DMS53 treated with DMSO at 0.1 percent for 48 hours (cell line): ENCODE results near the gene EEF1A2.

Source experiments
- DNase-seq: peaks from one replicate; lab custom pipeline; 2025; ENCODE audit not compliant: unreplicated experiment; lab: John Stamatoyannopoulos, UW

Gene EEF1A2

DNA sequence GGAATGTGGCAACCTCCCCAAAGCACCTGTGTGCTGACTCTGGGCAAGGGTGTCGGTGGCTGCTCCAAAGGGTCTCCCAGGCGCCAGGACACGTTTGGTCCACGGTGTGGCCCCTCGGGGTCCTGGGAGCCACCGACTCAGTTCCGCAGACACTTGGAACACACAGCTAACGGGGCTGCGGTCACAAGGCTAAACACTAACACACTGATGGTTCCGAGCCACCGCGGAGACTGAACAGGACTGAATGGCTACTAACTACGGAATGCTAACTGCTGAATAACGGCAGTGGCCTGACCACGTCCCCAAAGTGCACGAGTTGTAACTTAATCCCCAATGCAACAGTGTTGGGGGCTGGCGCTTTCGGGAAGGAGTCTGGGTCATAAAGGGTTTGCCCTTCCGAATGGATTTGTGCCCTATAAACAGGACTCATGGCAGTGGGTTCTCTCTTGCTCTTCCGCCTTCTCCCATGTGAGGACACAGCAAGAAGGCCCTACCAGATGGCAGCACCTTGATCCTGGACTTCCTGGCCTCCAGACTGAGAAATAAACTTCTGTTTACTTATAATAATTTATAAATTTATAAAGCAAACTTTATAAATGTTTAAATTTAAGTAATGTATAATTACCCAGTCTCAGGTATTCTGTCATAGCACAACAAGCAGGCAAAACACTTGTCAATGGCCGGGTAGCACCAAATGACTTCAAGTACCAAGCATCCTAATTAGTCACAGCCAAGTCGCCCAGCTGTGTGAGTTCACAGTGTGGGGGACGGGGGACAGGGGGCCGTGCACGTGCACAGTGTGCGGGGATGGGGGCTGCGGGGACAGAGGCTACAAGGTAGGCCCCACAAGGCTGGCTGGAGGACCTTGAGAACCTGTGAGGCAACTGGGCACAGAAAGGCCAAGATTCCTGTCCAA lies 2.3 kb upstream of the EEF1A2 start:
- DNase-seq, result no peak

DNA sequence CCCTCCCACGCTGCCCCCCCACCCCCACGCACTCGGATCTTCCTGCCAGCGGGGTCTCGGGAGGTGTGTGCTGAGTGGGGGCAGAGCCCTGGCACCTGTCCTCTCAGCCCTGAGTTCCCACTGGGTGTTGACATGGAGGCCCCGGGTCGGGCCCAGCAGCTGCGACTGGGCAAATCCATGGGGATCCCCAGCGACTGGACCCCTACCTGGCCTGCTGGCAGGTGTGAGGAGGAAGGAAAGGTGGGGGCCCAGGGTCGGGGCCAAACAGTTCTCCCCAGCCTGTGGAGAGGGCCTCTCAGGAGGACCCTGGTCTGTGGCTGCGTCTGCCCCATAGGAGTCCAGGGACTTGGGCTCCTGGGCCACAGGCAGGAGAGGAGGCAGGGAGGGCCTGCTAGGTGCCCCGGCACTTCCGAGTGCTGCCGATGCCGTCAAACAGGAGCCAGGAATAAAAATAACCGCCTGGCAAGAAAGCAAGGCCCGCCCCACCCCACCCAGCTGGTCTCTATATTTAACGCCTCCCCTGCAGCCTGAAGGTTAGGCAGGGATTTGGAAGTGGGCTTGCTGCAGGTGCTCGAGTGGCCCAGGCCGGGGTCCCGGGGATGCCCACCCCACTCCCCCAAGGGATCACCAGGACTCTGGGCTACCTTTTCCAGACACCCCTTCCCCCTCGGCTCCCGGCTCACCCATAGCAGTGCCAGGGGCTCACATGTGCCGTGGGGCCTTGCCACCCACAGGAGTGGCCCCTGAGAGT lies 1.4 kb upstream of the EEF1A2 start:
- no peak for DNase-seq

DNA sequence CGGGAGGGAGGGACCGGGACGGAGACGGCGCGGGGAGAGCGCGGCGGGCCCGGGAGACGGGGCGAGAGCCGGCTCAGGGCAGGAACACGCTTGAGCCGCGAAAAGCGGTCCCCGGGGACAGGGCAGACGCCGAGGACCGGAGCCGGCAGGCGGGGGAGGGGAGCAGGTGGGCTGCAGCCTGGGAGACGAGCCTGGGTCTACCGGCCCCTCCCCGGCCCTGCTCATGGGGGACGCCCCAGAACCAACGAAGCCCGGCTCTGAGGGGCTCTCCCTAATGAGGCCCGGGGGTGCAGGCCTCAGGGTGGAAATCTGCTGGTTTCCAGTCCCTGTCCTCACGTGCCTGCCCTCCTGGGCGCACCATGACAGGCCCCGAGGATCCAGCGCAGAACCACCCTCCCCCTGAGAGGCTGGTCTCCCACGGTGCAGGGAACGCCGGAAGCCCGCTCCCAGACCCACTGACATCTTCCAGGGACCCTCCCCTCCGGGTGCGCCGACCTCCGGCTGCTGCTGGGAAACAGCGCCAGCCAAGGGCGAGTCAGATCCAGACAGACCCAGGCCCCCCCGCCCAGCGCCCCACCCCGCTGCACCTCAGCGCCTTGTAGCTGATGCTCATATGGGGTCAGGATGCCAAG lies 571 bp upstream of the EEF1A2 start:
- DNase-seq, result no peak

DNA sequence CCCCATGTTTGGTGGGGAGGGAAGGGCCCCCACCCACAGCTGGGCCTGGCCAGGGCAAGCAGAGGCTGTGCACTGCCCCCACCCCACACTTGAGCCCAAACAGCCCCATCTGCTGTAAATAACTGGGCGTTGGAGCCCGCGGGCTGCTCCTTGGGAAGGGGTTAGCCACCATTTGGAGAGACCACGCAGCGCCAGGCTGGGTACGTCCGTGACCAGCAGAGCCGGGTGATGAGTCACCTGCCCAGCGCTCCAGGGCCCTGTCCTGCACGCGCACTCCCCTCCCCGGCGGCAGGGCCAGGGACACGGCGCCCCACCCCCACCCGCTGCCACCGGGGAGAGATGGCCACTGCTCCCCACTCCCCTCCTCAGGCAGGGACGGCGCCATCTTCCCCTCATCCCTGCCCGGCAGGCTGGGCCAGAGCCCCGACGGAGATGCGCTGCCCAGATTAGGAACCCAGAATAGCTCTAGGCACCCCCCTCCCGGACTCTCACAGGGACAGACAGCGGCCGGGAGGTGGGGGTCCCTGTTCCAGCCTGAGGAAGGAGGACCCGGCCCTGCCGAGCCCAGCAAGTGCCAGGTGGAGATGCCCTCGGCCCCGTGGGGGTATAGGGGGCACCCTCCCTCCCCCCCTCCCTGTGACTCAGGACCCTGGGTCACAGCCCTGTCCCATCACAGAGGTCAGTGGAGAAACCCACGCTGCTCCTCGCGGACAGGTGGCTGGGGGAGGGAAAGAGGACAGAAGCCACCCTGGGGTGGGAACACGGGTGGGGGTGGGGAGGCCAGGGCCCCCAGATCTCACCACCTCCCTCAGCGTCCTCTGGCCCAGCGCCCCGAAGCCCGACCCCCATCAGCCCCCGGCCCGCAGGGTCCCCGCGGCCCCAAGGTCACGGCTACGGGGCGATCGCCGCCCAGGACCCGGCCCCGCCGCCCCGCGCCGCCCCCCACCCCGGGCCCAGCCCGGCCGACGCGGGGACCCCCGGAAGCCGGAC lies 642 bp downstream of the EEF1A2 start:
- DNase-seq, result no peak

DNA sequence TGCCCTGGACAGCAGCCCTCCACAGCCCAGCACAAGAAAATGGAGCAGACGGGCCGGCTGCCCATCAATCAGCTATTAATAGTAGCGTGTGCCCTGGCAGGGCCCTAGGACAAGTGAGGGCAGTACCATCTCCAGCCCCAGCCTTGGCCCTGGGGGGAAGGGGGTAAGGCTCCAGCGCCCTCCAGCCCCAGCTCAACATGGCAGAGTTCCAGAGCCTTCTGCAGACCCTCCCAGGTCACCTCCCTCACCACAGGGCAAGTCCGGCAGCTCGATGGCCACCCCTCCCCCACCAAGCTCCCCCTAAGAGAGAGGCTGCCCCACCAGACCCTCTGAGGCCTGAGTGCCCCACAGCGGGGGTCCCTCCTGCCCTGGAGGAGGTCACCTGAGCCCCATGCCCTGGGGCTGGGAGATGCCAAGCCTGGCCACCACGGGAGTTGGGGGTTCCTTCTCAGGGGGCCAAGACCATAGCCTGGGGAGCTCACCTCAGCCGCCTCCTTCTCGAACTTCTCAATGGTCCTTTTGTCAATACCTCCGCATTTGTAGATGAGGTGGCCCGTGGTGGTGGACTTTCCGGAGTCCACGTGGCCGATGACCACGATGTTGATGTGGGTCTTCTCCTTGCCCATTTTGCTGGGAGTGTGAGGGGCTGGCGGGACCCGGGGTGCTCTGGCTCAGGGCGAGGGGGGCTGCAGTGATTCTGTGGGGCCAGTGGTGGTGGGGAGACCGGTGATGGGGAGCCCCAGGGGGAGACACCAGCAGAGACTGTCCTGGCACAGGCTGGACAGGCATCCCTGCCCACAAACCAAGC lies 1.5 kb downstream of the EEF1A2 start:
- DNase-seq, result no peak

DNA sequence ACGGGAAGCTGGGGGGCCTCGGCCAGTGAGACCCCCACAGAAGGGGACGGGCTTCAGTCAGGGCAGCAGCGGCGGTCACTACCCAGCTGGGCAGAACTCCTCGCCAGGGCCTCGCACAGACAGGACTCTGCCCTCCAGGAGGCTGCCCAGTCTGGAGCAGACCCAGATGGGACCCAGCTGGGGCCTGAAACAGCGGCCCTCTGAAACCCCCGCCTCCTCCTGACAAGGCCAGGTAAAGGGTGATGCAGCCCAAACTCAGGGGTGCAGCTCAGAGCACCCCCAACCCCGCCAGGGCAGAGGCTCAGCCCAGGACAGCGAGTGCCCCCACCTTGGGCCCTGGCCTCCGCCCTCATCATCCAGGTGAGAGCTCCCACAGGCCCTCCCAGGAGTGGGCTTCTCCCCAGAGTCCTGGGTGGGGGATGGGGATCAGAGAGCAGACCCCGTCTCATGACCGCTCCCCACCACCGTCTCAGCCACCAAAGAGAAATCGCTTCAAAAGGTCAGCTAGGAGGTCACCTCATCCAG lies 2.2 kb downstream of the EEF1A2 start:
- DNase-seq, result no peak

DNA sequence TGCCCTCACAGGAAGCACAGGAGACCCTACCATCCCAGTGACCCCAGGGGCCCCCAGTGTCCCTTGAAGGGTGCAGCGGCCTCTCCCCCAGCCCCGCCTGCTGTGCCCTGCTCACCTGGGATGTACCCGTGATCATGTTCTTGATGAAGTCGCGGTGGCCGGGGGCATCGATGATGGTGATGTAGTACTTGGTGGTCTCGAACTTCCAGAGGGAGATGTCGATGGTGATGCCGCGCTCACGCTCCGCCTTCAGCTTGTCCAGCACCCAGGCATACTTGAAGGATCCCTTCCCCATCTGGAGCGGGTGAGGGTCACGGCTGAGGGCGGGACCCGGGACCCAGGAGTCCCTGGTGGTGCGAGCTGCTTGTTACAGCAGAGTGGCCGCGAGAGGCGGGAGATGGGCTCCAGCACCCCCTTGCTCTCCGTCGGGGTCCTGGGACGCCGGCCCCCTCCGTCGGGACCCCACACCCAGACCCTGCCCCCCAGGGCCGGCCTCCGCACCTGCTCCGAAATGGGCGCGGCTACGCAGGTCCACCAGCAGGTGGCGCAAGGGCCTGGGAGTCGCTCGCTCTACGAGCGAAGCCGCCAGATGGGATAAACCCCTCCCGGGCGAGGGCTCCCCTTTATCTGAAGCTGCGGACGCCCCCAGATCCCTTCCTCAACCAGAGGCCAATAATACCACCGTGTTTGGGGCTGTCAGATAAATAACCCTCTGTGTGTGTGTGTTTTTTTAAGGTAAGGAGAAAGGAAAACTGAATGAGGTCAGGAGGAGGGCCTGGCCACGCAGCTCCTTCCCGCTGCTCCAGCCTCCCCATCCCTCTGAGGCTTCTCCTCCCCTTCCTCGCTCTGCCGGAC lies 2.9 kb downstream of the EEF1A2 start:
- peak; percentile 16 for DNase-seq

DNA sequence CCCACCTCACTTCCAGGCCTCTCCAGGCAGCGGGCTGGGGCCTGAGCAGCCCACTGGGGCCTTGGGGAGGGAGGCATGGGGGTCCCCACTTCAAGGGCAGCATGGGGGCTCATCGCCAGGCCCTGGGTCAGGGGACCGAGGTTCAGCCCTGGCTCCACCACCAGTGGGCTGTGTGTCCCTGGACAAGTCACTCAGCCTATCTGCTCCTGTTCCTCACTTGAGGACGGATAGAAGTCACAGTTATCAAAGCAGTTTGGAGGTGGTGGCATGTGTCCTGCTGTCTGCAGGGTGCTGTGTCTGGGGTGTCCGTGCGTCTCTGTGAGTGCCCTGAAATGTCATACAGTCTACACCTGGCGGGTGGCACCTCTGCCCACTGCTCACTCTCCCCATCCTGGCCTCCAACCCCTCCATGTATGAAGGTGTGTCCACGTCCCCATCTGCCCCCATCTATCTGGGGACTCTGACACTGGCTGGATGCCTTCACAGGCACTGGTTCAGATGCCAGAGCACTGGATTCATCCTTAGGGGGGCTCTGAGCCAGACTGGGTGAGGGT lies 3.6 kb downstream of the EEF1A2 start:
- DNase-seq, result no peak

DNA sequence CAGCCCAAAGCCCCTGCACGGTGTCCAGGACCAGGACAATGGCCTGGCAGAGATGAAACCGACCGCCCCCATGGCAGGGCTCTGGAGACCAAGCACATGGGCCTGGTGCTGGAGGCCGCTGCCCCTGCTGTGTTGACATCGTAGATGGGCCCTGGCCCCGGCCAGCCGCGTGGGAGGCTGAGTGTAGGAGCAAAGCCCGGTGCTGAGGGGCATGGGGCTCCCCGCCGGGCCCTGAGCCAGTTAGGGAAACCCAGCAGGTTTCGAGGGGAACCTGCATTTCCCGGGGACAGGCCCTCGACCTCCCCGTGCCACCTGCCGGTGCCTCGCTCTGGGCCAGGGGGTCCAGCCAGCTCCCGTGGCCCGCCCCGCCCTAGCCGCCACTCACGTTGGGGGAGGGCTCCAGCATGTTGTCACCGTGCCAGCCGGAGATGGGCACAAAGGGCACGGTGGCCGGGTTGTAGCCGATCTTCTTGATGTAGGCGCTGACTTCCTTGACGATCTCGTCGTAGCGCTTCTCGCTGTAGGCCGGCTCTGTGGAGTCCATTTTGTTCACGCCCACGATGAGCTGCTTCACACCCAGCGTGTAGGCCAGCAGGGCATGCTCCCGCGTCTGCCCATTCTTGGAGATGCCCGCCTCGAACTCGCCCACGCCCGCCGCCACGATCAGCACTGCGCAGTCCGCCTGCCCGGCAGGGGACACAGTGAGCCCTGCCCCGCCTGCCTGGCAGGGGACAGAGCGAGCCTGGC lies 4.3 kb downstream of the EEF1A2 start:
- DNase-seq, result no peak

DNA sequence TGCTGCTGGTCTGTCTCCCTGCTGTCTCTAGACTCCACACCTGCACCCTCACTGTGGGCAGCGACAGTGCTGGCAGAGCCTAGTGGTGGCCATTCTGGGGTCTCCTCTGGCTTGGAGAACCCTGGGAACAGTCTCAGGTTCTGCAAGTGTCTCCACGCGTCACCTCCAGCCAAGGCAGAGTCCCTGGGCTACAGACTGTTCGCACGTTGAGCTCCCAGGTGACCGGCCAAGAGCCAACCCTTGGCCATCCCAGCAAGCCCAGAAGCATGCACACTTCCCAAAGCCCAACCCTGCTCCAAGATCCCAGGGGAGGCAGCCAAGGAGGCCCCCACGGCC lies 4.8 kb downstream of the EEF1A2 start:
- no peak for DNase-seq

DNA sequence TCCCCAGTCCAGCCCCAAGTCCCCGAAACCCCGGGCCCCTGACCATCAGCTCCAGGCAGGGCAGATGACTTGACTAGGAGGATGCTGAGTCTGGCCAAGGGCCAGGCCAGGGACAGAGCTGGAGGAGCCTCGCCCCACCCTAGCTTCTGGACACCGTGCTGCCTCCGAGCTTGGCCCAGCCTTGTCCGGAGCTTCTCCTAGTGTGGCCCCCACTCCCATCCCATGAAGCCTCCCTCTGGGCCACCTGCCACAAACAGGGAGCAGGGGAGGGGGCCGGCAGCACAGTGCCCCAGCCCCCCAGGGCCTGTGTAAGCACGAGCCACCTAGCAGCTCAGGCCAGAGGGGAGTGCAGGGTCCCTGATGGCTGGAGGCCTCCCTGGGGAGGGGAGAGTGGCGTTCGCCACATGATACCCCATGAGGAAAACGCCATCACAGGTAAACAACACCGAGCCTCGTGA lies 5.3 kb downstream of the EEF1A2 start:
- no peak for DNase-seq

DNA sequence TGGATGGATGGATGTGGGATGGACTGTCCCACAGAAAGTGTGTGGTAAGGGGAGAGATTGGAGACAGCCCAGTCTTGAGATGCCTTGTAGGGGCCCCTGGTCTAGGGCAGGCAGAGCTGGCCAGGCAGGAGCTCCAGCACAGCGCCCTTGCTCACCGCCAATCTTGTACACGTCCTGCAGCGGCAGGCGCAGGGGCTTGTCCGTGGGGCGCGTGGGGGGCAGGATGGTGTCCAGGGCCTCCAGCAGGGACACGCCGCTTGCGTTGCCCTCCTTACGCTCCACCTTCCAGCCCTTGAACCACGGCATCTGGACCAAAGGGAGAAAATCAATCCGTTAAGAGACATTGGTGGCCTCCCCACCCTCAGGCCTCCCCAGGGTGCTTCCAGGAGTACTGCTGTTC lies 5.9 kb downstream of the EEF1A2 start:
- DNase-seq, result no peak

DNA sequence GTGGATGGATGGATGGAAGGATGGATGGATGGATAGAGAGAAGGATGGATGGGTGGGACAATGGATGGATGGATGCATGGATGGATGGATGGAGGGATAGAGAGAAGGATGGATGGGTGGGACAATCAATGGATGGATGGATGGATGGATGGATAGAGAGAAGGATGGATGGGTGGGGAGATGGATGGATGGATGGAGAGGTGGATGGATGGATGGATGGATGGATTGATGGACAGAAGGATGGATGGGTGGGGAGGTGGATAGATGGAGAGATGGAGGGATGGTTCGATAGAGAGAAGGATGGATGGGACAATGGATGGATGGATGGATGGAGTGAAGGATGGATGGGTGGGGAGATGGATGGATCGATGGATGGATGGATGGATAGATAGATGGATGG lies 6.4 kb downstream of the EEF1A2 start:
- no peak for DNase-seq

DNA sequence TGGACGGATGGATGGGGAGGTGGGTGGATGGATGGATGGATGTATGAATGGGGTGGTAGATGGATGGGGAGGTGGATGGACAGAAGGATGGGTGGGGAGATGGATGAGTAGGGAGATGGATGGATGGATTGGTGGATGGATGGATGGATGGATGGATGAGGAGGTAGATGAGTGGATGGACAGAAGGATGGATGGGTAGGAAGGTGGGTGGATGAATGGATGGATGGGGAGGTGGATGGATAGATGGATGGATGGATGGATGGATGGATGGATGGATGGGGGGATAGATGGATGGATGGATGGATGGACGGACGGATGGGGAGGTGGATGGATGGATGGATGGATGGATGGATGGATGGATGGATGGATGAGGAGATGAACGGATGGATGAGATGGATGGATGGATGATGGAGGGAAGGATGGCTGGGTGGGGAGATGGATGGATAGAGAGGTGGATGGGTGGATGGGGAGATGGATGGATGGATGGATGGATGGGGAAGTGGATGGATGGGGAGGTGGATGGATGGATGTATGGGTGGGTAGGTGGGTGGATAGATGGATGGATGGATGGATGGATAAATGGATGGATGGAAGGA lies 7.2 kb downstream of the EEF1A2 start:
- DNase-seq, result no peak

DNA sequence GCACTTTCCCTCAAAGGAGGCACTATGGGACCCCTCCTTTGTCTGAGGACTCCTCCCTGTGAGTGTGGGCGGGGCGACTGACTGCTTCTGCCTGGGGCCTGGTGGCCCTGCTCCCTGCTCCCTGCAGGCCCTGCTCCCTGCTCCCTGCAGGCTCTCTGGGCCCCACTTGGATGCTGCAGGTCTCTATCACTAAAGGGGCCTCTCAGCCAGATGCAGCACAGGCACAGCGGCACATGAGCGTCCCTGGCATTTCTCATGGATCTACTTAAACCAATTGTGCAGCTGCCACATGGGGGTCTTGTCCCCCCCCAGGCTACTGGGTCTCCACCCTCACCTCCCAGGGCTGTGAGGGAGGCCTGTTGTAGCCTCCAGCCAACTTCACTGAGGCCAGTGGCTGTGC lies 7.8 kb downstream of the EEF1A2 start:
- DNase-seq, result no peak

DNA sequence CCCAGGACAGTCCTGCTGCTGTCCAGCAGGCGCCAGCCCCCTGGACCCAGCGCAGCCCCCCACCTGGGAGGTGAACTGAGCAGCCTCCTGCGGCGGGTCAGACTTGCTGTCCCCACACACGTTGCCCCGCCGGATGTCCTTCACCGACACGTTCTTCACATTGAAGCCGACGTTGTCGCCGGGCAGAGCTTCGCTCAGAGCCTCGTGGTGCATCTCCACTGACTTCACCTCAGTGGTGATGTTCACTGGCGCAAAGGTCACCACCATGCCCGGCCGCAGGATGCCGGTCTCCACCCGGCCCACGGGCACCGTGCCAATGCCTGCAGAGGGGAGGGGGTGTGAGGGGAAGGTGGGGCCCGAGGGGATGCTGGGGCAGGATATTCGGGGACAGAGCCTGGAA lies 8.5 kb downstream of the EEF1A2 start:
- DNase-seq, result no peak
